ENCODE data around the gene NSMCE4A. TPM values are rescaled to one million over a fixed set of nuclear protein-coding genes. Genes with fewer than 3 reads are reported as not detected.

Gene NSMCE4A
- total RNA-seq, 1 donor from 2014 or later: 41.7 TPM

GRCh38 chr10:121927841-121928527 is 47.0 kb downstream of the NSMCE4A start, which contains the start of gene ATE1:
Gene ATE1 (minus strand): TSS chr10:121928031. CDS start chr10:121927949, 82 bp downstream.
- Mint-ChIP-seq H3K27ac (peak within 1 kb of the TSS; percentile 96), H3K4me1 (peaks cover 32% of the 10 kb centered on the region), H3K27me3 (ENCODE audit: low read depth) (no peaks in the 10 kb centered on the region), H3K4me3 (peak within 1 kb of the TSS; percentile 95), H3K9me3 (no peaks in the 10 kb centered on the region), H3K36me3 (peaks cover 5% of the 10 kb centered on the region)
- no peak for TF ChIP-seq CTCF (IDR thresholded peaks at IDR 0.05; ENCODE audit: unreplicated experiment)
- peak; percentile 77 to 88 for DNase-seq (ENCODE audit: low spot score in 2 of 2, unreplicated experiment in 2 of 2)

GRCh38 chr10:121927318-121927840 is 47.6 kb downstream of the NSMCE4A start:
- no peaks in the 10 kb centered on the region for H3K27me3 Mint-ChIP-seq (ENCODE audit: low read depth)

GRCh38 chr10:121926671-121927317 is 48.2 kb downstream of the NSMCE4A start:
- no peaks in the 10 kb centered on the region for H3K27me3 Mint-ChIP-seq (ENCODE audit: low read depth)
- peak overlapping the region; percentile 86 for H3K27ac Mint-ChIP-seq
- H3K4me3 Mint-ChIP-seq: peak overlapping the region; percentile 95
- TF ChIP-seq CTCF (IDR thresholded peaks at IDR 0.05; ENCODE audit: unreplicated experiment): no peak
- peaks cover 33% of the 10 kb centered on the region for H3K4me1 Mint-ChIP-seq
- DNase-seq (ENCODE audit: low spot score in 2 of 2, unreplicated experiment in 2 of 2): no peak
- peaks cover 3% of the 10 kb centered on the region for H3K36me3 Mint-ChIP-seq
- no peaks in the 10 kb centered on the region for H3K9me3 Mint-ChIP-seq

More at GRCh38 chr10:121927318-121927840, 47.6 kb downstream of the NSMCE4A start:
- Mint-ChIP-seq H3K36me3 (peaks cover 3% of the 10 kb centered on the region), H3K9me3 (no peaks in the 10 kb centered on the region), H3K4me3 (peak overlapping the region; percentile 95), H3K27ac (peak overlapping the region; percentile 86), H3K4me1 (peaks cover 32% of the 10 kb centered on the region)
- no peak for TF ChIP-seq CTCF (IDR thresholded peaks at IDR 0.05; ENCODE audit: unreplicated experiment)
- peak in 1 of 2 experiments; percentile 35 for DNase-seq (ENCODE audit: low spot score in 2 of 2, unreplicated experiment in 2 of 2)

GRCh38 chr10:121926157-121926556 is 48.9 kb downstream of the NSMCE4A start:
- H3K36me3 Mint-ChIP-seq: peaks cover 3% of the 10 kb centered on the region
- TF ChIP-seq CTCF (IDR thresholded peaks at IDR 0.05; ENCODE audit: unreplicated experiment): no peak
- H3K27me3 Mint-ChIP-seq (ENCODE audit: low read depth): no peaks in the 10 kb centered on the region
- DNase-seq (ENCODE audit: low spot score in 2 of 2, unreplicated experiment in 2 of 2): no peak
- peaks cover 36% of the 10 kb centered on the region for H3K4me1 Mint-ChIP-seq
- H3K9me3 Mint-ChIP-seq: no peaks in the 10 kb centered on the region
- H3K4me3 Mint-ChIP-seq: peak overlapping the region; percentile 95
- no peak overlapping the region for H3K27ac Mint-ChIP-seq

- no peak for DNase-seq (ENCODE audit: low spot score in 2 of 2, unreplicated experiment in 2 of 2)
- H3K27me3 Mint-ChIP-seq (ENCODE audit: low read depth): no peaks in the 10 kb centered on the region
- no peak for TF ChIP-seq CTCF (IDR thresholded peaks at IDR 0.05; ENCODE audit: unreplicated experiment)
- peak overlapping the region; percentile 94 for H3K27ac Mint-ChIP-seq
- H3K4me3 Mint-ChIP-seq: no peak overlapping the region
- H3K36me3 Mint-ChIP-seq: peaks cover 20% of the 10 kb centered on the region
- peaks cover 15% of the 10 kb centered on the region for H3K4me1 Mint-ChIP-seq
- H3K9me3 Mint-ChIP-seq: no peaks in the 10 kb centered on the region
These were observed 53.6 kb downstream of the NSMCE4A start for GRCh38 chr10:121921238-121921931.
